22Rv1 (cell line): ENCODE data around the gene PADI1.

Experiments
- CTCF ChIP-seq: fragments of 450-650 bp; IDR thresholded peaks from 2 replicates; pipeline ENCODE4 v1.5.1; 2017; ENCODE audit warnings: mild to moderate bottlenecking
- ZFX ChIP-seq: fragments of 450-650 bp; IDR thresholded peaks from 2 replicates; pipeline ENCODE4 v1.6.1; 2017; ENCODE audit warnings: antibody characterized with exemption, borderline replicate concordance

- TF ChIP-seq CTCF (no peak), ZFX (no peak)
Observed at GRCh38 chr1:17165823-17166222, 39.1 kb upstream of the PADI1 start.
